ENCODE measurements around the gene TMEM238.
"Not testable (repeated sequence)": the region's sequence is repeated elsewhere in the genome, so short reads cannot be mapped to it uniquely, and the experiment has no call there.

The TMEM238 gene

GRCh38 chr19:55384131-55384919, at the start of gene TMEM238:
Gene TMEM238 (minus strand): TSS chr19:55384292. CDS start chr19:55384259, 33 bp downstream.
- Histone ChIP-seq H3K27me3 (ENCODE audit: insufficient read depth, low read length) (no peaks in the 10 kb centered on the region), H3K4me1 (ENCODE audit: insufficient read depth, low read length) (peaks cover 29% of the 10 kb centered on the region), H3K9me3 (ENCODE audit: low read length) (no peaks in the 10 kb centered on the region), H2AFZ (ENCODE audit: low read depth, low read length) (peak within 1 kb of the TSS; percentile 16), H3K36me3 (ENCODE audit: insufficient read depth, low read length) (peaks cover 28% of the 10 kb centered on the region), H3K4me3 (ENCODE audit: low read length) (peak within 1 kb of the TSS; percentile 76)

GRCh38 chr19:55433292-55433691, 49.2 kb upstream of the TMEM238 start:
- Histone ChIP-seq H3K36me3 (ENCODE audit: insufficient read depth, low read length) (no peaks in the 10 kb centered on the region), H3K27me3 (ENCODE audit: insufficient read depth, low read length) (no peaks in the 10 kb centered on the region)

GRCh38 chr19:55432241-55432959, 48.3 kb upstream of the TMEM238 start:
- Histone ChIP-seq H3K36me3 (ENCODE audit: insufficient read depth, low read length) (no peaks in the 10 kb centered on the region), H3K27me3 (ENCODE audit: insufficient read depth, low read length) (no peaks in the 10 kb centered on the region), H3K4me1 (ENCODE audit: insufficient read depth, low read length) (no peaks in the 10 kb centered on the region), H2AFZ (ENCODE audit: low read depth, low read length) (no peak overlapping the region), H3K4me3 (ENCODE audit: low read length) (no peak overlapping the region), H3K9me3 (ENCODE audit: low read length) (peaks cover 5% of the 10 kb centered on the region)

More at GRCh38 chr19:55433292-55433691, 49.2 kb upstream of the TMEM238 start:
- peaks cover 5% of the 10 kb centered on the region for H3K9me3 ChIP-seq (ENCODE audit: low read length)
- H3K4me3 ChIP-seq (ENCODE audit: low read length), result no peak overlapping the region
- H3K4me1 ChIP-seq (ENCODE audit: insufficient read depth, low read length), result no peaks in the 10 kb centered on the region
- H2AFZ ChIP-seq (ENCODE audit: low read depth, low read length), result no peak overlapping the region

GRCh38 chr19:55431183-55431582, 47.1 kb upstream of the TMEM238 start:
- H3K27me3 ChIP-seq (ENCODE audit: insufficient read depth, low read length), result no peaks in the 10 kb centered on the region
- H3K9me3 ChIP-seq (ENCODE audit: low read length), result peaks cover 5% of the 10 kb centered on the region
- H2AFZ ChIP-seq (ENCODE audit: low read depth, low read length), result no peak overlapping the region
- H3K4me1 ChIP-seq (ENCODE audit: insufficient read depth, low read length), result no peaks in the 10 kb centered on the region
- H3K4me3 ChIP-seq (ENCODE audit: low read length), result no peak overlapping the region
- no peaks in the 10 kb centered on the region for H3K36me3 ChIP-seq (ENCODE audit: insufficient read depth, low read length)

- Histone ChIP-seq H2AFZ (ENCODE audit: low read depth, low read length) (no peak overlapping the region), H3K4me3 (ENCODE audit: low read length) (no peak overlapping the region), H3K36me3 (ENCODE audit: insufficient read depth, low read length) (no peaks in the 10 kb centered on the region), H3K9me3 (ENCODE audit: low read length) (peaks cover 2% of the 10 kb centered on the region), H3K4me1 (ENCODE audit: insufficient read depth, low read length) (no peaks in the 10 kb centered on the region), H3K27me3 (ENCODE audit: insufficient read depth, low read length) (no peaks in the 10 kb centered on the region)
Measured at GRCh38 chr19:55426042-55426441, 42.0 kb upstream of the TMEM238 start.

- peaks cover 4% of the 10 kb centered on the region for H3K9me3 ChIP-seq (ENCODE audit: low read length)
- H3K36me3 ChIP-seq (ENCODE audit: insufficient read depth, low read length), result no peaks in the 10 kb centered on the region
- no peaks in the 10 kb centered on the region for H3K4me1 ChIP-seq (ENCODE audit: insufficient read depth, low read length)
- H2AFZ ChIP-seq (ENCODE audit: low read depth, low read length), result no peak overlapping the region
- H3K4me3 ChIP-seq (ENCODE audit: low read length), result no peak overlapping the region
- no peaks in the 10 kb centered on the region for H3K27me3 ChIP-seq (ENCODE audit: insufficient read depth, low read length)
Measured at GRCh38 chr19:55424518-55424917, 40.4 kb upstream of the TMEM238 start.

- no peaks in the 10 kb centered on the region for H3K4me1 ChIP-seq (ENCODE audit: insufficient read depth, low read length)
- H3K9me3 ChIP-seq (ENCODE audit: low read length), result peaks cover 4% of the 10 kb centered on the region
- H3K36me3 ChIP-seq (ENCODE audit: insufficient read depth, low read length), result no peaks in the 10 kb centered on the region
- H3K4me3 ChIP-seq (ENCODE audit: low read length), result no peak overlapping the region
- no peak overlapping the region for H2AFZ ChIP-seq (ENCODE audit: low read depth, low read length)
- H3K27me3 ChIP-seq (ENCODE audit: insufficient read depth, low read length), result no peaks in the 10 kb centered on the region
Measured at GRCh38 chr19:55423225-55424005, 39.3 kb upstream of the TMEM238 start.

GRCh38 chr19:55421281-55421680, 37.2 kb upstream of the TMEM238 start:
- not testable (repeated sequence) for H3K36me3 ChIP-seq (ENCODE audit: insufficient read depth, low read length); H3K27me3 ChIP-seq (ENCODE audit: insufficient read depth, low read length); H3K4me3 ChIP-seq (ENCODE audit: low read length); H3K4me1 ChIP-seq (ENCODE audit: insufficient read depth, low read length); H2AFZ ChIP-seq (ENCODE audit: low read depth, low read length); H3K9me3 ChIP-seq (ENCODE audit: low read length)

GRCh38 chr19:55419624-55420236, 35.6 kb upstream of the TMEM238 start:
- Histone ChIP-seq H2AFZ (ENCODE audit: low read depth, low read length) (no peak overlapping the region), H3K36me3 (ENCODE audit: insufficient read depth, low read length) (no peaks in the 10 kb centered on the region), H3K27me3 (ENCODE audit: insufficient read depth, low read length) (no peaks in the 10 kb centered on the region), H3K4me1 (ENCODE audit: insufficient read depth, low read length) (peaks cover 3% of the 10 kb centered on the region), H3K9me3 (ENCODE audit: low read length) (peaks cover 4% of the 10 kb centered on the region), H3K4me3 (ENCODE audit: low read length) (no peak overlapping the region)

GRCh38 chr19:55419103-55419502, 35.0 kb upstream of the TMEM238 start:
- Histone ChIP-seq H3K4me1 (ENCODE audit: insufficient read depth, low read length) (peaks cover 3% of the 10 kb centered on the region), H3K36me3 (ENCODE audit: insufficient read depth, low read length) (no peaks in the 10 kb centered on the region), H3K9me3 (ENCODE audit: low read length) (peaks cover 4% of the 10 kb centered on the region), H2AFZ (ENCODE audit: low read depth, low read length) (no peak overlapping the region), H3K27me3 (ENCODE audit: insufficient read depth, low read length) (no peaks in the 10 kb centered on the region), H3K4me3 (ENCODE audit: low read length) (no peak overlapping the region)

GRCh38 chr19:55418185-55418584, 34.1 kb upstream of the TMEM238 start:
- peaks cover 3% of the 10 kb centered on the region for H3K4me1 ChIP-seq (ENCODE audit: insufficient read depth, low read length)
- no peaks in the 10 kb centered on the region for H3K36me3 ChIP-seq (ENCODE audit: insufficient read depth, low read length)
- H3K9me3 ChIP-seq (ENCODE audit: low read length), result peaks cover 4% of the 10 kb centered on the region
- H3K4me3 ChIP-seq (ENCODE audit: low read length), result no peak overlapping the region
- H2AFZ ChIP-seq (ENCODE audit: low read depth, low read length), result no peak overlapping the region
- H3K27me3 ChIP-seq (ENCODE audit: insufficient read depth, low read length), result no peaks in the 10 kb centered on the region

- Histone ChIP-seq H3K4me3 (ENCODE audit: low read length) (no peak overlapping the region), H3K27me3 (ENCODE audit: insufficient read depth, low read length) (no peaks in the 10 kb centered on the region), H3K36me3 (ENCODE audit: insufficient read depth, low read length) (peaks cover 16% of the 10 kb centered on the region), H2AFZ (ENCODE audit: low read depth, low read length) (no peak overlapping the region), H3K9me3 (ENCODE audit: low read length) (no peaks in the 10 kb centered on the region), H3K4me1 (ENCODE audit: insufficient read depth, low read length) (peaks cover 20% of the 10 kb centered on the region)
Measured at GRCh38 chr19:55410168-55410567, 26.1 kb upstream of the TMEM238 start.
